DOHH2 (cell line): ENCODE measurements around the gene QKI.

ENCODE experiments used
- CTCF ChIP-seq: fragments of 200-600 bp; sonication (generic); IDR thresholded peaks from one replicate; pipeline ENCODE4 v1.5.1; 2014; ENCODE audit warnings: antibody characterized with exemption, mild to moderate bottlenecking, low read depth, low read length; ENCODE audit not compliant: poor library complexity, severe bottlenecking
- EZH2phosphoT487 ChIP-seq: fragments of 200-600 bp; sonication (generic); IDR thresholded peaks from 2 replicates; pipeline ENCODE4 v1.6.1; 2017; ENCODE audit warnings: borderline replicate concordance, mild to moderate bottlenecking, antibody characterized with exemption, low read length, moderate library complexity, mixed read lengths

- TF ChIP-seq CTCF (no peak), EZH2phosphoT487 (no peak)
These were observed 18.7 kb upstream of the QKI start for GRCh38 chr6:163395831-163396185.
